Measurements from ENCODE around the gene NRARP. TPM values are rescaled to one million over a fixed set of nuclear protein-coding genes. Genes with fewer than 3 reads are reported as not detected.

The NRARP gene
- total and polyA plus RNA-seq, 10 of the 15 experiments (the other 5 are each of a cell fraction or from before 2014, with no cell fraction given): 0.06 to 9.2 (median 2.2) TPM; not detected in 2

DNA sequence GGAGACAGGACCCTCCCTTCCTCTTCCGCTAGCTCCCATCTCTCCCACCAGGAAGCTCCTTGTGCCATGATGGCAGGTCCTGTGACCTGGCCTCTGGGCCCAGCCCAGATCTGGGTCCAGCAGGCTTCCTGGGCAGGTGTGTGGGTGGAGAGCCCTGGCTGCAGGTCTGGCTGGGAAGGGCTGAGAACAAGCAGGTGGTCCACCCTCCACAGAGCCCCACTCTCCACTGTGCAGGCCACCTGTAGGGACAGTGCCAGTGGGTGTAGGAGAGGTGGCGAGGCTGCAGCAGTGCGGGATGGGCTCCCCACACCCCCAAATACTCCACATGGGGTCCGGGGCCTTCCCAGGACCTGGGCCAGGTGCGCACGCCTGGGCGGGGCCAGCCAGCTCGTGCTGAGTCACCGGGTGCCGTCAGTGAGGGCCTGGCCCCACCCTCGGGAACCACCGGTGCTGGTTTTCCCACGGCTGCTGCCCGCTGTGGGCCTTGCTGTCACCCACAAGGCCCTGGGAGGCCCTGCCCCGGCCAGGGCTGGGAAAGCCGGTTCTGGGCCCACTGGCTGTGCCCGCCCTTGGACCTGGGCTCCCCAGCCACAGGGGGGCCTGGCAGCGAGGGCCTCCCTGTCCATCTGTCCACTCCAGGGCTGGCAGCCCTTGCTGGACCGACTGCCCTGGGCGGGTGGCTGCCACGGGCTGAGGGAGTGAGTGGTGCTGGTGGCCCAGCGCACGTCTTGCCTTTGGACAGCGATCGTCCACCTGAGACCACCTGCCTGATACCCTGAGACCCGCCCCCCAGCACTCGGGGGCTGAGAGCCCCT lies 9.3 kb upstream of the NRARP start:
- no peak for FAIRE-seq
- no peak for DNase-seq (ENCODE audit: low read depth, low spot score)
- Histone ChIP-seq H3K4me3 (no peak overlapping the region), H3K9ac (ENCODE audit: control insufficient read depth, insufficient read depth, low read length) (no peak overlapping the region), H4K20me1 (ENCODE audit: control insufficient read depth, insufficient read depth) (no peaks in the 10 kb centered on the region), H3K27ac (ENCODE audit: control insufficient read depth, insufficient read depth) (no peak overlapping the region), H3K9me3 (replicated peaks; ENCODE audit: control insufficient read depth, insufficient read depth, low read length) (no peaks in the 10 kb centered on the region), H3K79me2 (ENCODE audit: control insufficient read depth, insufficient read depth, low read length) (no peaks in the 10 kb centered on the region), H2AFZ (ENCODE audit: control insufficient read depth, low read depth, low read length) (no peak overlapping the region), H3K4me2 (ENCODE audit: control insufficient read depth, insufficient read depth) (no peak overlapping the region), H3K27me3 (replicated peaks in 1 of 2; ENCODE audit: control insufficient read depth in 2 of 2, insufficient read depth in 2 of 2, low read length in 1 of 2) (no peaks in the 10 kb centered on the region), H3K4me1 (ENCODE audit: control insufficient read depth, insufficient read depth, low read length) (no peaks in the 10 kb centered on the region), H3K36me3 (ENCODE audit: control insufficient read depth in 2 of 2, insufficient read depth in 2 of 2, low read length in 1 of 2) (no peaks in the 10 kb centered on the region)
- no peak for TF ChIP-seq IKZF2 (IDR thresholded peaks at IDR 0.05)
- no peak for TF ChIP-seq ASH2L (IDR thresholded peaks at IDR 0.05; ENCODE audit: borderline replicate concordance, low read depth)
- TF ChIP-seq CEBPB (IDR thresholded peaks at IDR 0.05; ENCODE audit: borderline replicate concordance in 1 of 2, low read depth in 2 of 2, low read length in 2 of 2): no peak
- no peak for TF ChIP-seq FOXM1 (IDR thresholded peaks at IDR 0.05; ENCODE audit: low read depth, low read length)
- TF ChIP-seq ZBTB4 (CRISPR knock-in tag; IDR thresholded peaks at IDR 0.05): no peak
- TF ChIP-seq NBN (IDR thresholded peaks at IDR 0.05): no peak
- TF ChIP-seq IRF5 (IDR thresholded peaks at IDR 0.05; ENCODE audit: borderline replicate concordance): no peak
- TF ChIP-seq BCL11A (IDR thresholded peaks at IDR 0.05; ENCODE audit: low read depth, low read length): no peak
- peak; percentile 29; the same call in 1 of the 2 replicates for TF ChIP-seq GATAD2B (conservative IDR thresholded peaks at IDR 0.05; ENCODE audit: low read depth)
- no peak for TF ChIP-seq HSF1 (IDR thresholded peaks at IDR 0.05; ENCODE audit: low read depth, low read length)
- TF ChIP-seq MEF2B (IDR thresholded peaks at IDR 0.05; ENCODE audit: partially characterized antibody, poor library complexity, severe bottlenecking): peak; percentile 68
- TF ChIP-seq SREBF2 (IDR thresholded peaks at IDR 0.05; ENCODE audit: low read length): no peak
- no peak for TF ChIP-seq KAT2A (conservative IDR thresholded peaks at IDR 0.05; ENCODE audit: control insufficient read depth, low read depth, low read length)
- TF ChIP-seq CHD4 (IDR thresholded peaks at IDR 0.05): no peak
- TF ChIP-seq BHLHE40 (IDR thresholded peaks at IDR 0.05; ENCODE audit: borderline replicate concordance in 1 of 2, low read depth in 2 of 2, low read length in 1 of 2): peak in 1 of 2 experiments; percentile 49; a peak in 1 of 4 replicates
- no peak for TF ChIP-seq MTA2 (IDR thresholded peaks at IDR 0.05; ENCODE audit: low read depth)
- no peak for TF ChIP-seq NFYB (IDR thresholded peaks at IDR 0.05; ENCODE audit: insufficient read depth, low read depth, low read length)
- no peak for TF ChIP-seq MTA3 (IDR thresholded peaks at IDR 0.05; ENCODE audit: borderline replicate concordance, low read length)
- in situ Hi-C loops (cut with MboI): no loop called here
- ChIA-PET CTCF (interaction anchor here (1.6 to 1.8 kb wide), 2 partner anchors 9 to 10 kb away, joined by 5 to 7 read pairs; partner anchors contain the start of gene NRARP), POLR2A (no interaction called here), RAD21 (ENCODE audit: unreplicated experiment) (no interaction called here), SMC1A (ENCODE audit: uncharacterized antibody, unreplicated experiment) (no interaction called here)
- BruUV-seq (replicated peaks): no TSS peak
- intact Hi-C loops (cut with micrococcal nuclease; ENCODE audit: unreplicated experiment): no loop called here
- WGBS (ENCODE audit: insufficient coverage, insufficient replicate concordance, low lambda C conversion rate, missing lambda C conversion rate): 38% methylated on average over 27 of the region's 27 CpGs
- no peak for ATAC-seq

All from GM12878 (cell line).